ENCODE results near the gene RPP30.

The RPP30 gene

DNA sequence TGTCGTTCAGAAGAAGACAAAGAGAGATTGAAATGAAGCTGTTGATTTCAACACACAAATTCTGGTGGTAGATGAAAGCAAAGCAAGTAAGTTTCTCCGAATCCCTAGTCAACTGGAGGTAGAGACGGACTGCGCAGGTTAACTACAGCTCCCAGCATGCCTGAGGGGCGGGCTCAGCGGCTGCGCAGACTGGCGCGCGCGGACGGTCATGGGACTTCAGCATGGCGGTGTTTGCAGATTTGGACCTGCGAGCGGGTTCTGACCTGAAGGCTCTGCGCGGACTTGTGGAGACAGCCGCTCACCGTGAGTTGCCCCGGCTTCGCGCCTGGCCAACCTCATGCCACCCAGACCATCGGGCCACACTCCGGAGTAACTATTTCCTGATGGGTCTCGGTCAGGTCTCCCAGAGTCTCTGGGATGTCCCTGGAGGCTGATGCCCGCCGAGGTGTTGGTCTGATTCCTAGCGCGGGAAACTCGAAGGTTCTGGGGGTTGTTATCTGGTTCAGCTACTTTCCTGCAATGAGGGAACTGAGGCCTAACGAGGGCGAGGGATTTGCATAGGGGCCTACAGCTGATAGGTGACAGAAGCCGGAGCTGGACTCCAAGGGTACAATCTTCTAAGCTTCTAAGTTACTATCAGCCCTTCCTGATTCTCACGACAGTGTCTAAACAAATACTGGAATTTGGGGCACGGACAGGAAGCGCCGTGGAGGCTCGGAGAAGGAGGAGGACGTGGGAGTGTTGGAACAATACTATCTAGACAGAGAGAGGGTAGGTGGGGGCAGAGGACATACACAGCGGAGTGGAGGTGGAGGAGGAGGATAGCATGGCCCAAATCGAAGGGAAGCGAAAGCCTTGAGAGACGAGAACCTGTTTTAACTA, at the start of gene RPP30:
Gene RPP30, plus strand, starts transcription at position 209 of the 882 bp plus-strand sequence. Its CDS starts 13 bp downstream, at position 222.
- FAIRE-seq = peak; percentile 97
- peak; percentile 58 for DNase-seq (ENCODE audit: insufficient read length, low spot score)

DNA sequence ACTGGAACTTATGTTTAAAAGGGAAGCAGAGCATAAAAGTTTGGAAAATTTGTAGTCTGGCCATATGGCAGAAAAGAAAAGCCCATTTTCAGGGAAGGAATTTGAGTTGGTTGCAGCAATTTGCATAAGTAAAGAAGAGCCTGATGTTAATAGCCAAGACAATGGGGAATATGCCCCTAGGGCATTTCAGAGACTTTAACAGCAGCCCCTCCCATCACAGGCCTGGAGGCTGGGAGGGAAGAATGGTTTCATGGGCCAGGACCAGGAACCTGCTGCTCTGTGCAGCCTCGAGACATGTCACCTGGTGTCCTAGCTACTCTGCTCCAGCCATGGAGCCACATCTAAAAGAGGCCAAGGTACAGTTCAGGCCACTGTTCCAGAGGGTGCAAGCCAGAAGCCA, 49.3 kb upstream of the RPP30 start:
- FAIRE-seq = no peak
- DNase-seq (ENCODE audit: insufficient read length, low spot score) = no peak

DNA sequence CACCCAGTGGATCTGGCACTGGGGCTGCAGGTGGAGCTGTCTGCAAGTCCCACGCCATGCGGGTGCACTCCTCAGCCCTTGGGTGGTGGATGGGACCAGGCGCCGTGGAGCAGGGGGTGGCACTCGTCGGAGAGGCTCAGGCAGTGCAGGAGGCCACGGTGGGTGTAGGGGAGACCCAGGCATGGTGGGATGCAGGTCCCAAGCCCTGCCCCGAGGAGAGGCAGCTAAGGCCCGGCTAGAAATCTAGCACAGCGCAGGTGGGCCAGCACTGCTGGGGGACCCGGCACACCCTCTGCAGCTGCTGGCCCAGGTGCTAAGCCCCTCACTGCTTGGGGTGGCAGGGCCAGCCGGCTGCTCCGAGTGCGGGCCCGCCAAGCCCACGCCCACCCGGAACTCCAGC, 39.7 kb upstream of the RPP30 start:
- FAIRE-seq (no peak), DNase-seq (ENCODE audit: insufficient read length, low spot score) (no peak)

DNA sequence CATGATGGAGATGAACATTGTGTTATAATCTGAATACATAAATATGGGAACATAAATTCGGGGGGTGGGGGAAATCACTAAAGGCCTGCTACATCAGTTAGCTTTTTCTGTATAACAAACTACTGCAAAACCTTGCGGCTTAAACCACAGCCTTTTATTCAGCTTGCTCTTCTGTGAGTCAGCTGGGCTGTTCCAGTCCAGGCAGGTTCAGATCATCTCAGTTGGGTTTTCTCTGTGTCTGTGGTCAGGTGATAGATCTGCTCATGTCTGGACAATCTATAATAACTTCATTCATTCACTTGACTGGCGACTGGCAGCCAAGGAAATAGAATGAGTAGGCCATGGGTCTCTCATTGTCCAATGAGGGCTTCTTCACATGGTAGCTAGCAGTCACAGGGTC, 37.4 kb upstream of the RPP30 start:
- DNase-seq (ENCODE audit: insufficient read length, low spot score) (no peak), FAIRE-seq (no peak)

DNA sequence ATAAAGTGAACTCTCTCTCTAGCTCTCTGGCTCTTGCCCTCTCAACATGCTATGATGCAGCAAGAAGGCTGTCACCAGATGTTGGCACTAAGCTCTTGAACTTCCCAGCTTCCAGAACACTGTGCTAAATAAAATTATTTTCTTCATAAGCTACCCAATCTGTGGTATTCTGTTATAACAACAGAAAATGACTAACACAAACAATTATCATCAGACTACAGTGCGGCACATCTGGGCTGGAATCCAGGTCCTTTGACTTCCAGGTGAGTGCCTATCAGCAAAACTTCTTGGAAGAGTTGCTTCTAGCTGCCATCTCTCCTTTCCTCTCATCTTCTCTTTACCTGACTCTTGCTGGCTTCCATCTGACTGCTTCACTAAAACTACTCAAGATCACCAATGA, 34.3 kb upstream of the RPP30 start:
- FAIRE-seq = no peak
- no peak for DNase-seq (ENCODE audit: insufficient read length, low spot score)

DNA sequence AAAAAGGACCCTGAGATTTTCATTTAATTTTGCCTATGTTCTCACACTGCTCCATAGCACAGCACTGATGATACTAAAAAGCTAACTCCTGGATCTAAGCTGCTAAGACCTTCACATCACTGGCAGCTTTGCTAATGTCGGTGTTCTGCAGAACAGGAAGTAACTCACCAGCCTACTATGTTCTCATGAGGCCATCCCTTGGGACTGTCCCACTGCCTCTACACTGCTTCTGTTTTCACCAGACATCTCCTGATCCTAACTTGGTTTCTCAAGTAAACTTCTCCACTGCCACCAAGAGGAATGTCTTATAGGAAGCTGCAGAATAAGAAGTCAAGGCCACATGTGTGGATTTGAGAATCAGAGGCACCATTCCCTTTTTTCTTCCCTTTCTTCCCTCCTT, 29.0 kb upstream of the RPP30 start:
- DNase-seq (ENCODE audit: insufficient read length, low spot score) (no peak), FAIRE-seq (no peak)

DNA sequence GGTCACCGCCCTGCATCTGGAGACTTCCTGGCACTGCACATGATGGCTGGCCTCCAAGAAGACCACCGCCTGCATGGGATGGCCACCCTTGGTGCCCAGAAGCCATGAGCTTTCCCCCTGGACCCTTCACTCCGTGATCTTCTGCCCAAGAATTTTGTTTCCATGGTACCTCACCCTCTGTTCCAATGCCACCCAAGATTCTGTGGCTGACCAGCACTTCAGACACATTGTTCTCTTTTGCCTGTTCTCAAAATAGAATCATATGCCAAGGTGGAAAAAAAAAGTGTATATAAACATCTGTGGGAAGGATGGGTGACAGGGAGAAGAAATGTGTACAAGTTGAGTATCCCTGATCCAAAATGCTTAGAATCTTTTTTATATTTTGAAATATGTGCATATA, 26.0 kb upstream of the RPP30 start:
- no peak for DNase-seq (ENCODE audit: insufficient read length, low spot score)
- no peak for FAIRE-seq

DNA sequence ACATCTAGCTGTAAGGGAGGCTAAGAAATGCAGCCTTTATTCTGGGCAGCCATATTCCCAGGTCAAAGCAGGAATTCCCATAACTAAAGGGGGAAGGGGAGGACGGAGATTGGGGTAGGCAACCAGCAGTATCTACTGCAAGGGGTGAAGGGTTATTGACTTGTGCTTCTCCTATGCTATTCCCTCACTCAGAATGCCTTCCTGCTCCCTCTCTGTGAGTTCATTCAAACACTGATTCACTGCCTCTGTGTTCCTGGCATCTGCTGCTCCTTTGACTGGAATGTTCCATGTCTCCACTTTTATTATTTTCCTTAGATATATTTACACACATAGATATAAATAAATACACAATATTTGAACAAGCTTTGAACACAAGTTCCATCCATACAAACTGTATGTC, 25.0 kb upstream of the RPP30 start:
- no peak for DNase-seq (ENCODE audit: insufficient read length, low spot score)
- no peak for FAIRE-seq

DNA sequence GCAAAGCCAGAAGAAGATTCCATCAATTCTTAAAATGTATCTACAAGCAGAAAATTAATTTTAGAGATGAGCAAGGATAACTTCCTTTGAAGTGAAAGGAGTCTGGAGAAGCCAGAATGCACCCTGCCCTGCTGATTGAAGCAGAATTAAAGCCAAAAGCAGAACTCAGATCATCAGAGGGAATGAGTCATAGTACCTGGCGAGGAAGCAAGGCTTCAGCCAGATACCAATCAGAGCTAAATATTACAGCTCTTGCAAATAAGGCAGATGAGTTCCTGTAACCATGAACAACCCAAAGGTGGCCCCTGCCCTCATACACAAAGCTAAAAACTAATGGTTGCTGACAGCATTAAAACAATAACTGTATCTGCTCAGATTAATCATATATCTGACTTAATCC, 24.3 kb upstream of the RPP30 start:
- DNase-seq (ENCODE audit: insufficient read length, low spot score) = no peak
- no peak for FAIRE-seq

DNA sequence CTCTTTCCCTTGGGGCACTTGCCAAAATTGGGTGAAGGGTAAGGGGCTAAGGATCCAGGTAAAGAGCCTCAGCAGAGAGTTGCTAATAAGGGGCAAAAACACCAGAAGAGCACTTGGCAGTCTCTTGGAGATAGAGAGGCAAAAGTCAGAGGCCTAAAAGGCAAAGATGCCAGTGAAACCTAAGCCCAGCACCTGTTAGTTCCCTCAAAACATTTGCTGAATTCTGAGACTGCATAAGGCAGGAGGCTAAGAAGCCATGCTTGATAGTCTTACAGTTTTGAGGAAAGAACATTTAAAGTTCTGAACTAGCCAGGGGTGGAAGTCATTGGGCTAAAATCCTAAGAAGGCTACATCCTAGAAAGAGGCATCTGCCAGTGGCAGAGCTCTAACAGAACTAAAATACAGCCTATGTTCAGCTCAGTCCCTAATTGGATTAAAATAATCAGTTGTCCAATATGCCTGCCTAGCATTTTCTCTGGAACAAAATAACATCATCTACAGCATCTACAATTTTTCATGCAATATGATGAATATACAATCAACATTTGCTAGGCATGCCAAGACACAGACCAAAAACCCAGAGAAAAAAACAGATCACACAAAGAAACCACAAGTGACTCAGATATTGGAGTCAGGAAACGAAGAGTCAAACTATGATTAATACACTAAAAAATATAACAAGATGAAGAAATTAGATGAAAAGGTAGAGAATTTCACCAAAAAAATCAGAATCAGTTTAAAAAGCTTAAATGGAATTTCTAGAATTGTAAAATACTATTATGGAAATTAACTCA, 21.6 kb upstream of the RPP30 start:
- FAIRE-seq = no peak

DNA sequence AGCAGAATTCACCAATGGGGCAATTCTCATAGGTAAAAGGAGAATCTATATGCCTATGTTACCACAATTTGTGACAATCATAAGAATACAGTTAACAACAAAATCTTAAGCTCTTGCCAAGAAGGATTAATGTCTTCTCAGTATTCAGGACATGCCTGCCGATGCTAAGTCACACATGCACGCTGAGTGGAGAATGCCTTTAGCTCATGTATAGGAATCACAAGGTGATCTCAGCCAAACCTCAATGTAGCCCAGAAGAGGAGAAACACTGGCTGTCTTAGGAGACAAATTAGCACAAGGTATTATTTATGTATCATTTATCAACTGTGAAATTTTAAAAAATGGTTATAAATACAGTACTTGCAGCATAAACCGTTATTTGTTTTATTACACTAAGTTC, 16.6 kb upstream of the RPP30 start:
- DNase-seq (ENCODE audit: insufficient read length, low spot score) (no peak), FAIRE-seq (no peak)

More for the DNA sequence above, 21.6 kb upstream of the RPP30 start:
- no peak for DNase-seq (ENCODE audit: insufficient read length, low spot score)

DNA sequence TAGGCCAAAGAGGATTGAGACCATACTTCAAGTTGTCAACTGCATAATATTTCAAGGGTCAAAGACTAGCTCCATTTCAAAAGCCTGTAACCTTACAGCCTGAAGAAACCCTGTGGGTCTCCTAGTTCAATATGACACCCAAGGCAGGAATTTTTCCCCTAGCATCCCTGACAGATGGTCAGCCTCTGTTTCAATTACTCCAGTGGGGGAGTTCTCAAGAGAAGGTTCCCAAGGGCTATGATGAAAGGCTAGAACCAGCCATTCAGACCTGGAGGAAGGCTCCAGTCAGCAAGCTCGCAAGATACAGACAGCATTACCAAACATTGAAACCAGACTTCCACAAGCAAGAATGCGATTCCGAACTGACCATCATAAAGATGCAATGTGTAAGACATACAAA, 15.5 kb upstream of the RPP30 start:
- DNase-seq (ENCODE audit: insufficient read length, low spot score) (no peak), FAIRE-seq (peak; percentile 21)

DNA sequence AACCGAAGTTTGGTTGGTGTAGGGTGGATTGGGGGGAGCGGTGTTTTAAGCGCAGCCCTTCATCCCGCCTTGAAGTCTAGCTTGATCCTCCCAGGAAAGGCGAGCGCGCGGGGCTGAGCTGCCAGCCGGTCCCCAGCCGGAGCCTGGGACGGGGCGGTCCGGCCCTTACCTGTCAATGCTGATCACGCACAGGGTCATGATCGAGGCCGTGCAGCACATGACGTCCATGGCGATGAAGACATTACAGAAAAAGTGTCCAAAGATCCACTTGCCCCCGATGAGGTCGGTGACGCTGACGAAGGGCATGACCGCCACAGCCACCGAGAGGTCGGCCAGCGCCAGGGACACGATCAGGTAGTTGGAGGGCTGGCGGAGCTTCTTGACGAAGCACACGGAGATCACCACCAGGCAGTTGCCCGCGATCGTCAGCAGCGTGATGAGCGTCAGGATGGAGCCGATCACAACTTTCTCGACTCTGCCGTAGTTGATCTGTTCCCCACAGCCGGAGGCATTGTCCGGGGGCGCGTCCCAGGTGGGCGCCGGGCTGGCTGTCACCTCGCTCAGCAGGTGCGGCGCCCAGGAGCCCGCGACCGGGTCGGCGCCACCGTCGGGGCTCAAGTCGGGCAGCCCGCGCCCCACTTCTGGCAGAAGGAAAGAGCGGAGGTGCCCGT, 14.7 kb upstream of the RPP30 start:
- FAIRE-seq = no peak
- no peak for DNase-seq (ENCODE audit: insufficient read length, low spot score)

DNA sequence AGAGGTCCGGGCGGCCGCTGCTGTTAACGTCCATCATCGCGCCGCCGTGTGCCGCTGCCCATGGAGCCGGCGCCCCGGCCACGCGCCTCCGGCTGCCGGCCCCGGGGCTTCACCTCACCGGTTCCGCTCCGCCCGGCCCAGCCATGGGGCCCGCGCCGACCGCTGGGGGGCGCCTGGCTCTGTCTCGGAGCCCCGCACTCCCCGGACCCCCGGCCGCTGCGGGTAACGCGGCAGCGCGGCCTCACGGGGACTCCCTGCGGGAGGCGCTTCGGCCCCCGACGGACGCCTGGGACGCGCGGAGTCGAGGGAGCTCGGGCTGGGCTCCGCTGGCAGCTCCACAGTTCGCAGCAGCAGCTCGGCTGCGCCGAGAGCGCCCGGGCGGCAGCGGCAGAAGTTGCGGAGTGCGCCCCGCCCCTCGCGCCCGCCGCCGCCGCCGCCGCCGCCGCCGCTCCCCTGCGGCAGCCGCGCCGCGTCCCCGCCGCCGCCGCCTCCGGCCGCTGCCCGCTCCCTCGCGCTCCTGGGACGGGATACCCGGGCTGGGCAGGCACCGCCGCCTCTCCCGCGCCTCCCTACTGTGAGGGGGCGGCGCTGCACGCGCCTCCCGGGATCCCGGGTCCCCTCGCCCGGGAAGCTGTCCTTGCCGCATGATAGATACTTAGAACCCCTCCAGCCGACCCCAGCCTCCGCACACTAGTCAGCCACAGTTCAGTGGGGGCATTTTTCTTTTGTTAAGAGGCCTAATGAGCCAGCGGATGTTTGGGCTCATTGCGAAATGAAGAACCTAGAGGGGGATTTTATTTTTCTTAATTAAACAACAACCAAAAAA, 13.9 kb upstream of the RPP30 start, which contains the start of gene HTR7:
Gene HTR7, minus strand, starts transcription at position 405 of the 826 bp plus-strand sequence. Its CDS starts 368 bp downstream, at position 37.
- FAIRE-seq (peak; percentile 18), DNase-seq (ENCODE audit: insufficient read length, low spot score) (peak; percentile 64)

DNA sequence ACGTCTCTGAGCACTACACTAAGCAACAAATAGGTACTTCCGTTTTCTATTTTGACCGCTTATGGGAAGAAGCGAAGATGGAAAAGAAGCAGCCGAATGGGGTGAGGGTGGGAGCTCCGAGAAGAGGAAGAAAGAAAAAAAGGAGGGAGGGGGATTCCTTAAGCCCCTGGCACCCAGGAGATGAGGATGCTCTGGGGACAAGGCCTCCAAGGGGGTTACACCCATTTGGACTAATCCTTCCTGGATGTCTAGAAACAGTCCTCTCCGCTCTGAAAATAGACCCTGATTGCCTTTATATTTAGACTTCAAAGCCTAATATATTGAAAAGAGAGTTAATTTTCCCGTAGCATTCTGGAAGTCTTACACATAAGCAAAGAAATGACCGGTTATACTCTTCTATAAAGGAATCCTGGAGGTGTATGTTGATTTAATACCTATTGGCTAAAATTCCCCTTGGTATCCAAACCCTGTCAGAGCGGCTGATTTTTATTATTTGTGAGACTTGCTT, 13.3 kb upstream of the RPP30 start:
- DNase-seq (ENCODE audit: insufficient read length, low spot score) (no peak), FAIRE-seq (no peak)

DNA sequence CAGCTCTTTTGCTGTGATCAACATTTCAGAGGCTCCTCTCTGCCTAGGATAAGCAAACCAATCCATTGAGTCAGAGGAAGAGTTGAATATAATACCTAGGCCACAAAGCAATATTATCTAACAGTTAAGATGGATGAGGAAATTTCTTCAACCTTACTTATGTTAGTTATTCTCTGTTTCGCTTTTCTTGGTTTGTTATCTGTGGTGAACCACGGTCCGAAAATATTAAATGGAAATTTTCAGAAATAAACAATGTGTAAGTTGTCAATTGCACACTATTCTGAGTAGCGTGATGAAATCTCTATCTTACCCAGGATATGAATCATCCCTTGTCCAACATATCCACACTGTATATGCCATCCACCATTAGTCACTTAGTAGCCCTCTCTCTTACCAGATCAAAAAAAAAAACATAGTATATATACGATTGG, 12.4 kb upstream of the RPP30 start:
- DNase-seq (ENCODE audit: insufficient read length, low spot score) (no peak), FAIRE-seq (no peak)

DNA sequence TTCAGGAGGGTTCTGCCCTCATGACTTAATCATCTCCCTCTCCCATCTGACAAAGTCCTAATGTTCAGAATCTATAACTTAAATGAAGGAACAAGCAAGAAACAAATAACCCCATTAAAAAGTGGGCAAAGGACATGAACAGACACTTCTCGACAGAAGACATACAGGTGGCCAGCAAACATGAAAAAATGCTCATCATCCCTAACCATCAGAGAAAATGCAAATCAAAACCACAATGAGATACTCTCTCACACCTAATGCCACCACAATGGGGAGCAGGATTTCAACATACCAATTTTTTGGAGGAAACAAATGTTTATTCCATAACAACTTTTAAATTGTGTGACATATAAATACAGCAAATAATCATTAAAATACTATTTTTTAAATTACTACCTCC, 11.0 kb upstream of the RPP30 start:
- no peak for FAIRE-seq
- no peak for DNase-seq (ENCODE audit: insufficient read length, low spot score)

DNA sequence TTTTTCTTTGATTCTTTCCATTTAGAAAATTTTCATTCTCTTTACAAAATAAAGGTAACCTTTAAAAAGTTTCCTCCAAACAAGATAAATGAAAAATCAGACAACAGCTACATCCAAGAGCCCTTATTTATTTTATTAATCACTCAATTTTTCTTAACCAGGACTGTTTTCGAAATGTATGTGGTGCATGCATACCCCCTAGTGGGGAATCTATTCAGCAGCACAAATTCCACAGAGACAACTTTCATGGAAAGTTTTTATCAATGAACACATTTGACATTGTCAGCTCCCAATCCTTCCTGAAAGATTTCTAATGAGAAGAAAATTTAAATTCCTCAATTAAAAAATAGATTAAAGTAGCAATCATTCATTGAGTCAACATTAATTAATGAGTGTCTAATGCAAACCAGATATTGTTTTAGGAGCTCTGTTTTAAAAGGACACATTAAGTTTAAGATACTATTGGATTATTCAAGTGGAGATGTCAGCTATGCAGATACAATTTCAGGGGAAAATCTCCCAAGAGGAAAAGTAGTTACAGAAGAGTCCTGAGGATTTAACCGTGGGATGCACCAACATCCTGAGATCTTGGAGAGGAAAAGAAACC, 8.8 kb upstream of the RPP30 start:
- no peak for DNase-seq (ENCODE audit: insufficient read length, low spot score)
- no peak for FAIRE-seq

DNA sequence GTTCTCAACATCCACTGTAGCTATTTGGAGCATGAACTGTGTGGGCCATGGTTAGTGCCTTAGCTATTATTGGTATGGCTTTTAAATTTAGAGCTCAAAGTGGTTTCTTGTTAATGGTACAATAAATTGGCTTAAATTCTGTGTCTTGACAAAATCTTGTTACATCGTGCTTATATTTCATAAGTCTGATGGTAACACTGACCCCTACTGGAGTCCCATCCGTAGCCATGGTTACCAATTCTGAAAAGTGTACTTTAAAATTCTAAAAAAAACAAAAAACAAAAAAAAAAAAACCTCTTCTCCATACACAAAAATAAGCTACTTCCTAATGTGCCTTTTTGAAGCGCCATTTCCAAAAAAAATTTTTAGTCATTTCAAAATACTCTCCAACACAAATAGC, 6.4 kb upstream of the RPP30 start:
- FAIRE-seq (no peak), DNase-seq (ENCODE audit: insufficient read length, low spot score) (no peak)

All from GM19239 (cell line).